Activated CD8-positive, alpha-beta memory T cell treated with anti-CD3 and anti-CD28 coated beads for 48 hours (primary cell): ENCODE data around the gene CYTH1.
"Not testable (repeated sequence)": the region's sequence is repeated elsewhere in the genome, so short reads cannot be mapped to it uniquely, and the experiment has no call there.

Source experiments
- DNase-seq, 3 experiments: peaks; one replicate each; pipeline ENCODE4 v3.0.0-alpha.2; 2020; ENCODE audit warnings: low read depth in 2 of 3, low spot score in 2 of 3

The CYTH1 gene

DNA sequence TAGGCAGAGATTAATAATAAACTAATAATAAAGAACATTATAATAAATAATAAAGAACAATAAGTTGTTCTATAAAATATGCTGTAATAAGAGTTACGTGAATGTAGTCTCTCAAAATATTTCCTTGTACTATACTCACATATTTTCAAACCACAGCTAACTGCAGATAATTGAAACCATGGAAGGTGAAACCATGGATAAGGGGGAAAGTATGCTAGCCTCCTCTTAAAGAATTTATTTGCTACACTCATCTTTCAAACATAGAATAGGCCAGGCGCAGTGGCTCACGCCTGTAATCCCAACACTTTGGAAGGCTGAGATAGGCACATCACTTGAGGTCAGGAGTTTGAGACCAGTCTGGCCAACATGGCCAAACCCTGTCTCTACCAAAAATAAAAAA, 18.5 kb downstream of the CYTH1 start:
- DNase-seq: no peak

DNA sequence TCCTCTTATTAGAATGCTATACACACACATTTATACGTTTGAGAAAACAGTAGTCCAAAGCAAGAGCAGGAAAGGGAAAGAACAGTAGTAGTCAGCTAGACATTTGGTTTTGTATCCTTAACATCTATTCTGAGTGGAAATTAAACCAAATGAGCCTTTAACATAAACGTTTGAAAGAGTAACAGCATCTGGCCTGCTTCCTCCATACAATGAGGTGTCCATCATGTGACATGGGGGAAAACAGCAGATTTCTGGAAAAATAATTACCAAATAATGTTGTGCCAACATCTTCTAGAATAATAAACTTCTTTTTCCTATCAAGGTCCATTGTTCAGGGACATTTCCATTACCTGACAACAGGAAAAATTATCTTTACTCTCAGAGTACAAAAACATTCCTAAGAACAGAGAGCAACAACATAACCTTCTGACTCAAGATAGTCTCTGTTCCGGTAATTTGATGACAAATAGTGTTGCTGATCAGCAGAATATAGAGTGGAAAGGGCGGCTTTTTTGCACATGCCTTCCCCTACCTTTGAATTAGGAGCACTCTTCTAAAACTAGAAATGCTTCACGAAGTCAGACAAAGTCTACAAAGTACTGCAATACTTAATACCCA, 20.2 kb downstream of the CYTH1 start:
- no peak for DNase-seq

DNA sequence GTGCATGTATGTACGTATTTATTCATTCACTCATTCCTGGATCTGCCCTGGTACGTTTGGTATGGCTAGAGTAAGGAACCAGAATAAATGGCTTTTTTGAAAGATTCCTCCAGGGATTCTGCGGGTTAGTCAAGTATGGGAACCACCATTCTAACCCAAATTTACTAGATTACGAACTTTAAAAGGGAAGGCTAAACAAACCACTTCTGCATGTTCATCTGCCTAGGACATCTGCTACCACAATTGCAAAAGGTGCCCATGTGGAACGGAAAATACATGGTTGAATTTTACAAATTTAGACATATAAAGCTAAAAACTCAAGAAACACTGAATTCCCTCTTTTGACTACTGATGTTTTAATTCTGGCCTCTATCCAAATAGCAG, 22.1 kb downstream of the CYTH1 start:
- no peak for DNase-seq

DNA sequence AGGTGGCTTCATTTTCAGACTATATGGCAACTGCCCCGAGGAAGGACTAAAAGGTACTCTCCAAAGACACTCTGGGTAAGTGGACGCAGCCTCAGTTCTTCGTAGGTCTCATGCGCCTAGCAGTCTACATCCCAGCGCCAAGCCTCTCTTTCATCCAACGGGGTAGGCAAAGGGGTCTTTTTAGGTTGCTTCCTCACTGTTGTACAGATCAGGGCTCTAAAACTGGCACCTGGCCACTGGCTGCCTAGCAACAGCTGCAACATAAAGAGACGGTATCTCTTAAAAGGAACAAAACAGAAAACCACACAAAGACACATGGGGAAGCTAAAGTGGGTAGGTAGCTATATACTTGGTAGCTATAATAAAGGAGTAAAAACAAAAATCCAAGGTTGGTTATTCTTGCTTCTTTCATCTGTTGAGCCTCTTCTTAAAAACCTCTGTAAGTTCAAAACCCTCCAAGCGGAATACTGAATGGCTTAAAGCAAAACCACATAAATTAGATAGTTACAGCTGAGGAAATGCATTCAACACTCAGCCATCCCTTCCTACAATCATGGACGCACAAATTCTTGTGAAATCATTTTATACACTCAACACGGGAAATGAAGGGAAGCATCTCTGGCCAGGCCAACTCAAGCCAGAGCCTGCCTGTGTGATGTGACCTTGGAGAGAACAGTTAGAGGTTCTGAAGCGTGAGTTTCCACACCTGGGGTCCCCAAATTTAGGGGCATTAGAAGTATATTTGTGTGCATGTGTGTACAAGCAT, 22.7 kb downstream of the CYTH1 start:
- DNase-seq: no peak

DNA sequence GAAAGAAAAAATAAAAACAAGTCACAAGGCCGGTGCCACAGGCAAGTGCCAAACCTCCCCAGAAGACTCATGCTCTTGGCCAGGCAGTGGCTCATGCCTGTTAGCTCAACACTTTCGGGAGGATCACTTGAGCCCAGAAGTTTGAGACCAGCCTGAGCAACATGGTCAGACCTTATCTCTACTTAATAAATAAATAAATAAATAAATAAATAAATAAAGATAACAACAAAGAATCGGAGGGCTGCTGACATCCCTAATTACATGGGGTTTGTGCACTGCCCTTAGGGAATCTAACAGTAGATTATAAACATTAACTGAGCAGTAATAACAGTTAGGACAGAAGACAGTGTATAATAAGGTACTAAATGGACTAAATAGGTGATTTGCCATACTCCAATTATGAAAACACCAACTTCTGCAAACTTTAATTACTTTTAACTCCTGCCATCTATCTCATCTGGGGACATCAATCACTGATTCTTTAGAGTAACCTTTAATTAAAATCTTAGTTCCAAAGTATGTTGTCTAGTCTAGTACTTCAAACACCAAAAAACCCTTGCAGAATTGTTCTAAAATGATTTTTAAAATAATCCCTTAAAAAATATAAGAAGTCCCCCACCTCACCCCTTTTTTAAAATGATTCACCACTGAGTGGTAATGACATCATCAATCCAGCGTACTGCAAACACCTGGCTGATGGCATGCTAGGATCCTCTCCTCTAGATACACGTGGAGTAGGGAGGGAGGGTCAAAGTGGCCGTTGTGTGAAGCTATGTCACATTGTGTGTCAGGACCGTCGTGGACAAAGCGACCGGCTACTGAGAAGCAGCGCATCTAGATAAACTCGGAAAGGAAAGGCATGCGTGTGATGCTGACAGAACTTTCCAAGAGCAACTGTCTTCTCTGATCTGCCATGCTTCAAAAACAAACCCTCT, 28.5 kb downstream of the CYTH1 start:
- no peak for DNase-seq

DNA sequence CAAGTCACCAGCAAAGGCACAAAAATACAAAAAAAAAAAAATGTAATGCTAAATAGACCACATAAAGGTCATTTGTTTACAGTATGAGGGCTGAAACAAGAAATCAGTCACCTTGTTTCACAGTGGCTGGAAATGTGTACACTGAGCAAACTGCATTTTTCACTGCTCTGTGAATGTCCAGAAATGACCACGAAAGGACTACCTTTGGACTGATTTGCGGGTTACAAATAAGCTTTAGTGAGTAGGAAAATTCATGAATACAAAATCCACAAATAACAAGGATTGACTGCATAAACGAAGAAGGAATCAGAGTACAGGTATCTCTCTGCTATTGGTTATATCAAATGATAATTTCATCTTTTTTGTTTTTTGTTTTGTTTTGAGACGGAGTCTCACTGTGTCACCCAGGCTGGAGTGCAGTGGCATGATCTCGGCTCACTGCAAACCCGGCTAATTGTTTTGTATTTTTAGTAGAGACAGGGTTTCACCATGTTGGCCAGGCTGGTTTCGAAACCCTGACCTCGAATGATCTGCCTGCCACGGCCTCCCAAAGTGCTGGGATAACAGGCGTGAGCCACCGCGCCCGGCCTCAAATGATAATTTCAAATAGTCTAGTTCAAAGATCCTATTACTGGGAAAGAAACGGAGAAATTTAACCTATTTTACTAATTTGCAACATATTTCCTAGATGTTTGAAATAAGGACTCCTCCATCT, 30.5 kb downstream of the CYTH1 start:
- DNase-seq: no peak

DNA sequence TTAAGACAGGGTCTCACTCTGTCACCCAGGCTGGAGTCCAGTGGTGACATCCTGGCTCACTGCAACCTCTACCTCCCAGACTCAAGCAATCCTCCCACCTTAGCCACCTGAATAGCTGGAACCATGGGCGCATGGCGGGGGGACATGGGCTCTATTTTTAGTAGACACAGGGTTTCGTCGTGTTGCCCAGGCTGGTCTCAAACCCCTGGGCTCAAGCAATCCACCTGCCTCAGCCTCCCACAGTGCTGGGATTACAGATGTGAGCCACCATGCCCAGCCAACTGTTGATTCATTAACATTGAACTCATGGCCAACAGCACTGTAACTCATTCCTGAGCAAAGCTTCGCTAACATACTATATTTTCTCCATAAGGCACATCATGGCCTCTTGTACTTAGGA, 31.1 kb downstream of the CYTH1 start:
- DNase-seq: not testable (repeated sequence)

DNA sequence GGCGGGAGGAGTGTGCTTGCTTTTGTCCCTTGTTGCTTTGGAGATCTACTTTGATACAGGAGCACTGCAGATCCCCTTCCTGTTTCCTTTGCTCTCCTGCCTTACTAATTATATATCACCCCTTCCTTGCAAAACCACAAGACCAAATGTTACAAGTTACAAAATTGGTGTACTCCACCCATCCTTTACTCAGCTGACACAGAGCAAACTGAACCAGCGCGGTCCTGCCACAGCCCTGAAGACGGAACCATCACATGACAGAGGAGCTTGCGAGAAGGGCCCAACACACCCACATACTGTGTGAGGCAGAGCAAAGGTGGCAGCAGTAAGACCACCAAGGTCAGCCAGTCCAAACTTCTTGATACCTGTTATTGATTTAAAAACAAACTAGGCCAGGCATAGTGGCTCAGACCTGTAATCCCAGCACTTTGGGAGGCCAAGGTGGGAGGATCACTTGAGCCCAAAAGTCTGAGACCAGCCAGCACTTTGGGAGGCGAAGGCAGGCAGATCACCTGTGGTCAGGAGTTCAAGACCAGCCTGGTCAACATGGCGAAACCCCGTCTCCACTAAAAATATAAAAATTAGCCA, 33.2 kb downstream of the CYTH1 start:
- peak in 1 of 3 experiments; percentile 53 for DNase-seq

DNA sequence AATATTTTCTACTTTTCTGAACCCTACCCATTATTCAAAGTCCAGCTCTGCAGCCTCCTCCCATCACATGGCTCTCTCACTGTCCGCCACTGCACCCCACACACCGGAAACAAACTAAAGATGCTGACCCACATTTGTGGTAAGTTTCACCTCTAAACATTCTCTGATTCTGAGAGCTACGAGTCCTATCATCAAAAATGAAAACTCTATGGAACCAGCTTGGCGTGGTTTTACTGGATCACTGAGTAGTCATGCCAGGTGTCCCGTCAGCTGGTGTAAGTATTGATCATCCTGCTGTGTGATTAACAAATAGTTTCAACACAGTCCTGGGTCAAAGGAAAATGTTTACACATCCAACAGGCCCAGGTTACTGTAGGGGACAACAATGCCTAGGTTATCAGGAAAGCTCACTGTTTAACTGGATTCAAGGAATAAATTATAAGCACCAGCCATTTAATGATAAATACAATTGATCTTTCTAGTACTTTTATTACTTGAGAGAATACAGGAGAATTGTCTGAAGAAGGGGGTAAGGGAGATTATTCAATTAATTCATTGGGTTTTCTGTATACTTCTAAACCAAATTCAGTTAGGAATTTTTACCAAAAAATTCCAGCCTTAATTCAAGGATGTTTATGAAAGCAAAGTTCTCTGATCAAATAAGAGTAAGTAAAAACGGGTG, 33.9 kb downstream of the CYTH1 start:
- DNase-seq: no peak

DNA sequence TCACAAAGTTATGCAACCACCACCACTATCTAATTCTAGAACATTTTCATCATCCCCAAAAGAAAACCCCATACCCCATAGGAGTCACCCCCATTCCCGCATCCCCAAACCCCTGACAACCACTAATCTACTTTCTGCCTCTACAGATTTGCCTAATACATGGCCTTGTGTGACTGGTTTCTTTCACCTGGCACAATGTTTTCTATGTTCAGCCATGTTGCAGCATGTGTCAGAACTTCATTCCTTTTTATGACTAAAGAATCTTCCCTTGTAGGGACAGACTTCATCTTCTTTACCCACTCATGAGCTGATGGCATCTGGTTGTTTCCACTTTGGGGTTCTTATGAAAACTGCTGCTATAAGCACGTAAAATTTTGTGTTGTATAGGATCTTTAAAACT, 34.6 kb downstream of the CYTH1 start:
- no peak for DNase-seq

DNA sequence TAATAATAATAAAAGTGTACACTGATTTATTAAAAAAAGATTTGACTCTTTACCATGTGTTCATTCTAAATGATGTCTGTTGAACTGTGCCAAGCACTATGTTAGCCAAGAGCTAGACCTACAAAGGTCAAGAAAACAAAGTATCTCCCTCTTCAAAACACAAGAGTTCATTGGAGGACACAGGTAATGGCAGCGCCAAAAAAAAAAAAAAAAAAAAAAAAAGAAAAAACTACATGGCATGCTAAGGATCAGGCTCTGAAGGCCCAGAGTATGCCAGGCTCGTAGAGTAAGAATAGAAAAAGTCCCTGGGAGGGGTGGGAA, 35.2 kb downstream of the CYTH1 start:
- DNase-seq: no peak

DNA sequence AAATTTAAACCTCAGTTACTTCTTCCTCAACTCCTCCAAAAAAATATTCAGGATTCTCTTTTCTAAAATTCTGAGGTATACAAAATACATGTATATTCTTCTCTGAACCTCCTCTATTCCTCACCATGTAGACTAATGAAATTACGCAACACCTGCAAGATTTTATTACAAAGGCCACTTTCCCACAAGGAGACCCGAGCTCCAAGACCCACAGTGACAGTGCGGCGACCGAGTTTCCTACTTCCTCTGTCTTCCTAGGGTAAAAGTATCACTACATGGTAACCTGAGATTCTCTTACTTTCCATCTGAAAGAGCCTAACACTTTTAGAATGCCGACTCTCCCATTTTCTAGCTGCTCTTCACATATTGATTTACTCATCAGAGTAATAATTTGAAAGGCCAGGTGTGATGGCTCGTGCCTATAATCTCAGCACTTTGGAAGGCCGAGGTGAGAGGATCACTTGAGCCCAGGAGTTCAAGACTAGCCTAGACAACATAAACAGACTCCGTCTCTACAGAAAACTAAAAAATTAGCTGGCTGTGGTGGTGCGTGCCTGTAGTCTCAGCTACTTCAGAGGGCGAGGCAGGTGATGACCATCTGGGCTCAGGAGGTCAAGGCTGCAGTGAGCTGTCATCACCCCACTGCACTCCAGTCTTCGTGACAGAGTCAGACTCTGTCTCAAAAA, 35.7 kb downstream of the CYTH1 start:
- no peak for DNase-seq

DNA sequence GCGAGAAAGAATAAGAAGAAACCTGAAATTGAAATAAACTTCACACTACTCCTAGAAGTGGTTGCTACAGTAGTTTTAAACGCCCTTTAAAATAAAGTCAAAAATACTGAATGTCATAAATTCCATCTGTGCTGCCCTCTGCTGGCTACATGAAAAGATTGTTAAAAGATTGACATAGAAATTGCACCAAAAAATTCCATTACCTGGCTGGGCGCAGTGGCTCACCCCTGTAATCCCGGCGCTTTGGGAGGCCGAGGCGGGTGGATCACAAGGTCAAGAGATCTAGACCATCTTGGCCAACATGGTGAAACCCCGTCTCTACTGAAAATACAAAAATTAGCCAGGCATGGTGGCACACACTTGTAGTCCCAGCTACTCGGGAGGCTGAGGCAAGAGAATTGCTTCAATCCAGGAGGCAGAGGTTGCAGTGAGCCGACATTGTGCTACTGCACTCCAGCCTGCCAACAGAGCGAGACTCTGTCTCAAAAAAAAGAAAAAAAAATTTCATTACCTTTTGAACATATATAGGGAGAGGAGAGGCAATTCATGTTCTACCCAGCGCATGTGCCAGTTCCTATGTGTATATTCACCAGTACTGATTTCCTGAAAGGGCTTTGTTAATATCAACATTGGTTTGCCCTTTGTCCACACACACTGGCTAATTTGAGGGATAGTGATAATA, 36.5 kb downstream of the CYTH1 start:
- DNase-seq: no peak

DNA sequence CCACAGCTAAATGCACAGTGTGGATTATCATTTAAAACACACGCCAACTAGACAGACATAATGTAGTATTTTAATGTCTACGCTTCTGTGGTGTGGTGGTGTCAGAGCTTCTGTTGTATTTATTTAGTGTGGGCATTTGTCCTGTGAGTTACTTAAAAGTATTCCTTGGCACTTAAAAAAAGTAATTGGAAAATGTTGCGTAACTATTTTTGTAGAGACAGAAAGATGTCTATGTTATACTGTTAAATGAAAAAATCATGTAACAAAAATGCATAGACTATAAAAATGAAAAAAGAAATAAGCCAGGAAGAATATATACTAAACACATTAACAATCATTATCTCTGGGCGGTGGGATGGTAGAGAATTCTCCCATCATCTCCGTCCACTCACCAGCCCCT, 39.2 kb downstream of the CYTH1 start:
- no peak for DNase-seq

DNA sequence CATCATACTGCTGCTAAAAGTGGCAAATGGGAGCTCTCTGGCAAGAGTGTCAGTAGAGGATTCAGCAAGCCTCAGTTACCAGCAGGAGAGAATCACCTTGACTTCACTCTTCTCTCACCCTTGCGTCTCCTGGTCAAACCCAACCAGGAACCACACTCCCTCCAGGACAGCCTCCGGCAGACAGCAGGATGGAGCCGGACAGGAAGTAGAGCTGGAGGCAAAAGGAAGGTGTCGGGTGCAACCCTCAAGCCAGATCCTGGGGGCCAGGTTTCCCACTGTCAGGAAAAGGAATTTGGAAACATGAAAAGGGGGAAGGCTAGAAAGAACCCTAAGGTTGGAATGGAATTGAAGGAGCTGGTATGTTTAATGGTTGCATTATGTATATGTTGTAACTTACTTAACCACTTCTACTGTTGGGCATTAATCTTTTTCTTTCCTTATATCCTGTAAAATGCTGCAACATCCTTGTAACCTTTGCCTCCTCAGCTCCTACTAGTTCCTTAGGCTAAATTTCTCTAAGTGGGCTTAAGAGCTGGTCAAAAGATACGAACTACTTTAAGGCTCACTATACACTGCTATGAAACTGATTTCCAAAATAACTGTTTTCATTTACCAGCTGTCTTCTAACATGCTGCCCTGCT, 40.3 kb downstream of the CYTH1 start:
- DNase-seq: no peak

DNA sequence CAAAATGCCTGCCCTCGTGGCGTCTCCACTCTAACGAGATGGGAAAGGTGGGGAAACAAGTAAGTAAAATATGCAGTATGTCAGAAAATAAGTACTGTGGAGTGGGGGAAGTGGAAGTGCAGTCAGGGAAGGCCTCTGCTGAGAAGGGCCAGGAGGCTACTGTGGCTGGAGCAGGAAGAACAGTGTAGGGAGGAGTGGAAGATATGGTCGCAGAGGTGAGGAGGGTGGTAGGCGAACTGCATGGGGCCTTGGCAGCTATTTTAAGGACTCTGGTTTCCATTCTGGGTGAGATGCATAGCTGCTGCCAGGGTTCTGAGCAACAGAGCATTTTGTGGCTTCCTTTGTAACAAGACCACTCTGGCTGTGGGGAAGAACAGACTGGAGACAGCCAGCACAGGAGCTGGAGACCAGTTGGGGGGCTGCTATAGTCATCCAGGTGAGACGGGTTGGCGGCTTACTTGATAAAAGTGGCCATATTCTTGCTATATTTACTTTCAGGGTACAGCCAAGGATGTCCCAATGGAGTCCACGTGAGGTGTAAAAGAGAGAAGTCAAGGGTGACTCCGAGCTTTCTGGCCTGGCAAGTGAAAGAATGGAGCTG, 42.6 kb downstream of the CYTH1 start:
- no peak for DNase-seq

DNA sequence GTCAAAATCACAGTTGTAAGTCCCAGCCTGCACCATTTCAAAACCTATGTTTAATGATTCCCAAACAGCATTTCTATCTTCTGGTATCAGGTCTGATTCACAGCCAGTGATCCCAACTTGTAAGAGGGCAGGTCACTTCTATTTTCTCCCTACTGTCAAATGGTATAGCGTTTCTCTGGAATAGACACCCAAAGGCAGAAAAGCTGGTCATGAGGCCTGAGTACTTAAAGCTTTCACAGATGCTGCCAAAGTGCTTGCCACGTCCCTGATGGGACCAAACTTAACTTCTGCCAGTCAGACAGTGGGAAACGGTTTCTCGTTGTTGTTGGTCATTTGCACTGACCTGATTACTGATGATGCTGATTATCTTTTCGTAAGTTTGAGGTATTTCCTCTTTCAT, 43.4 kb downstream of the CYTH1 start:
- no peak for DNase-seq

DNA sequence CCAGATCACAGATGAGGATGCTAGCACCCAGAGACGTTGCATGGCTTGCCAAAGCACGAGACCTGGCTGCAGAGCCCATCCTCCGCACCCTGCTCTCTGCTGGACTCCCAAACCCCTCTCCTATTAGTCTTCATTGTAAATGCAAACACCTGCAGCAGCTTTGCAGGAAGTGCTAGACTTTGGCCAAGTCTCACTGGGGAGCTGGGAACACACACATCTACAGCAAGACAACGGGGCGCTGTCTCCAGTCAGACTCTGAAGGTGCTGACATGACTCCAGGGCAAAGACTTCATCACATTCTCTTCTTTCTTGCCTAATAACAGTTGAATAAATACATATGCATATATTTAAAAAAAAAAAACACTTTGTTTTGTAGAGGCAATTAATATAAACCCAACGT, 43.8 kb downstream of the CYTH1 start:
- DNase-seq: no peak

DNA sequence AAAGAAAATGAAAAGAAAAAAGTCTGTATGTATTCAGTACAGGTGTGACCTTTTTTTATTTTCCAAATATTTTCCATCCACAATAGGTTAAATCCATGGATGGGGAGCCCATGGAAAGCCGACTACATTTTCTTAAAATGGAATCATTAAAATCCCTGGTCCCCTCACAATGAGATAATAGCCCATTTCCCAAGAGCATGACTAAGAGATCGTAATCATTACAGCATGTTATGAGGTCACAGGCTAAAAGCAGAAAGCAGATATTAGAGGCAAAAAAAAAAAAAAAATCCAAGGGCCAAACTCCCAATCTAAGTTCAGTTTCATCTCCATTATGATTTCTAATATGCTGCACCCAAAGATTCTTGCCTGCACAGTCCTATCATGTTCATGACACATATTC, 44.7 kb downstream of the CYTH1 start:
- no peak for DNase-seq
